Kidney (tissue), 14 donors: ENCODE data around the gene ARL8B. TPM values are rescaled to one million over a fixed set of nuclear protein-coding genes. Genes with fewer than 3 reads are reported as not detected.

Experiments used
- DNase-seq, 5 donors: peaks; one replicate each; pipeline ENCODE4 v3.0.0-alpha.2; 2013 to 2020
- FAIRE-seq: peaks from 2 replicates; lab custom pipeline; 2012; peaks lifted over from hg19 to GRCh38; lab: Jason Lieb, UNC
- H3K27ac ChIP-seq, 2 donors: one replicate each; pipeline ENCODE4 v1.7.0; 2013; ENCODE audit warnings: low read depth in 2 of 2, low read length in 2 of 2, inconsistent platforms in 1 of 2
- H3K27me3 ChIP-seq: one replicate; pipeline ENCODE4 v1.7.1; 2013; ENCODE audit warnings: low read length, inconsistent platforms; ENCODE audit not compliant: control insufficient read depth, insufficient read depth
- H3K36me3 ChIP-seq, 3 donors: one replicate each; pipeline versions ENCODE4 v1.7.0 to v1.7.1; 2013; ENCODE audit warnings: low read length in 3 of 3, control low read depth in 1 of 3, inconsistent platforms in 1 of 3; ENCODE audit not compliant: insufficient read depth in 3 of 3, control insufficient read depth in 2 of 3
- H3K4me1 ChIP-seq, 3 donors: one replicate each; pipeline versions ENCODE4 v1.7.0 to v1.7.1; 2013; ENCODE audit warnings: low read length in 3 of 3, inconsistent platforms in 1 of 3, low read depth in 1 of 3; ENCODE audit not compliant: control insufficient read depth in 2 of 3, insufficient read depth in 2 of 3
- H3K4me3 ChIP-seq, 3 donors: one replicate each; pipeline versions ENCODE4 v1.7.0 to v1.8.1; 2013; ENCODE audit warnings: low read length in 3 of 3, control low read depth in 1 of 3, inconsistent platforms in 1 of 3
- H3K9ac ChIP-seq, 3 donors: one replicate each; pipeline versions ENCODE4 v1.7.0 to v1.7.1; 2013; ENCODE audit warnings: low read length in 3 of 3, control low read depth in 1 of 3, inconsistent platforms in 1 of 3
- H3K9me3 ChIP-seq, 3 donors: one replicate each; pipeline versions ENCODE4 v1.7.0 to v1.7.1; 2013; ENCODE audit warnings: low read length in 3 of 3, control low read depth in 1 of 3, inconsistent platforms in 1 of 3; ENCODE audit not compliant: control insufficient read depth in 2 of 3, insufficient read depth in 1 of 3
- intact Hi-C: fragments of 100-400 bp; cut with DNase I; formaldehyde crosslinking; loops from one replicate; pipeline ENCODE4 v1.11.1; 2022
- polyA plus RNA-seq: library from polyadenylated mRNA; stranded (reverse); fragments of 350-450 nt; fragmentation: Illumina TruSeq; extraction: RNeasy Lipid Tissue Mini Kit (QIAGEN cat#74804); gene quantifications from one replicate; pipeline ENCODE4 v1.2.3, GENCODE V29; 2014; ENCODE audit warnings: low read depth, low replicate concordance; ENCODE audit not compliant: insufficient read depth
- total RNA-seq: library from RNA; stranded (reverse); fragmentation: NEBNext Ultra II Directional; extraction: Animal tissue kit (Norgen Biotek cat#: 25700); gene quantifications from one replicate; pipeline ENCODE4 v1.2.1, GENCODE V29; 2021
- TF ChIP-seq, protein P1 (sequence below): IDR thresholded peaks from 3 replicates; pipeline ENCODE4 v1.5.1; 2012; ENCODE audit warnings: mild to moderate bottlenecking, moderate library complexity, borderline replicate concordance; ENCODE audit not compliant: insufficient read depth; ENCODE audit errors: extremely low read depth
- donor health status: control.
- donor health status: control.
- donor health status: control.
- donor health status: control.
- donor health status: control.
- donor health status: DM: yes; HTN: yes; CAD: no.
- donor health status: Normal renal cell carcinoma (clear cell type).

Gene ARL8B
- total and polyA plus RNA-seq, 2 donors from 2014 or later: 49.1 to 62.7 TPM

- Histone ChIP-seq H3K9ac (no peak overlapping the region), H3K9me3 (no peaks in the 10 kb centered on the region), H3K27ac (no peak overlapping the region), H3K36me3 (peaks cover 0 to 18% (median 3%) of the 10 kb centered on the region in 3 donors), H3K27me3 (no peaks in the 10 kb centered on the region), H3K4me1 (peaks cover 0 to 4% (median 0%) of the 10 kb centered on the region in 3 donors), H3K4me3 (no peak overlapping the region)
- intact Hi-C loops: loop anchor here (10.0 kb wide), 1 partner anchor 61 kb away; no protein-coding TSS in a partner anchor
- DNase-seq: no peak
- TF ChIP-seq, protein P1, sequence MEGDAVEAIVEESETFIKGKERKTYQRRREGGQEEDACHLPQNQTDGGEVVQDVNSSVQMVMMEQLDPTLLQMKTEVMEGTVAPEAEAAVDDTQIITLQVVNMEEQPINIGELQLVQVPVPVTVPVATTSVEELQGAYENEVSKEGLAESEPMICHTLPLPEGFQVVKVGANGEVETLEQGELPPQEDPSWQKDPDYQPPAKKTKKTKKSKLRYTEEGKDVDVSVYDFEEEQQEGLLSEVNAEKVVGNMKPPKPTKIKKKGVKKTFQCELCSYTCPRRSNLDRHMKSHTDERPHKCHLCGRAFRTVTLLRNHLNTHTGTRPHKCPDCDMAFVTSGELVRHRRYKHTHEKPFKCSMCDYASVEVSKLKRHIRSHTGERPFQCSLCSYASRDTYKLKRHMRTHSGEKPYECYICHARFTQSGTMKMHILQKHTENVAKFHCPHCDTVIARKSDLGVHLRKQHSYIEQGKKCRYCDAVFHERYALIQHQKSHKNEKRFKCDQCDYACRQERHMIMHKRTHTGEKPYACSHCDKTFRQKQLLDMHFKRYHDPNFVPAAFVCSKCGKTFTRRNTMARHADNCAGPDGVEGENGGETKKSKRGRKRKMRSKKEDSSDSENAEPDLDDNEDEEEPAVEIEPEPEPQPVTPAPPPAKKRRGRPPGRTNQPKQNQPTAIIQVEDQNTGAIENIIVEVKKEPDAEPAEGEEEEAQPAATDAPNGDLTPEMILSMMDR: no peak
- no peak for FAIRE-seq
Measured at GRCh38 chr3:5195605-5196004, 73.5 kb downstream of the ARL8B start.

DNA sequence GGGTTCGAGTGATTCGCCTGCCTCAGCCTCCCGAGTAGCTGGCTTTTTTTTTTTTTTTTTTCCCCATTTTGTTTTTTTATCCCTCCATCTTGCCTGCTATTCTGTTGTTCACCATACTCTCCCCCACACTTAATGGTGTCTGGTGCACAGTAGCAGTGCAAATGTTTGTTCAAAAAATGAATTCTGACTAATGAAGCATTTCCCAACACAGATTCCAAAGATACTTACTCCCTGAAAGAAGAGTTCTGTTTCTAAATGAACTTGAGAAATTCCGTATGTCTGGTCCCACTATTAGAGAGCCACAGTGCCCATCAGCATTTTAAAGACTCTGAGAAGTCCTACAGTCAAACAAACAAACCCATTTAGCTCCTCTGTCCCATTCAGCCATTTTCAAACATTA is 74.9 kb downstream of the ARL8B start:
- Histone ChIP-seq H3K27me3 (no peaks in the 10 kb centered on the region), H3K4me1 (peaks cover 0 to 4% (median 0%) of the 10 kb centered on the region in 3 donors), H3K9me3 (no peaks in the 10 kb centered on the region), H3K36me3 (peaks cover 2 to 26% (median 10%) of the 10 kb centered on the region in 3 donors), H3K27ac (no peak overlapping the region), H3K9ac (no peak overlapping the region), H3K4me3 (no peak overlapping the region)
- TF ChIP-seq, protein P1: no peak
- DNase-seq (no peak), FAIRE-seq (no peak)
- intact Hi-C loops: loop anchor here (10.0 kb wide), 1 partner anchor 62 kb away; no protein-coding TSS in a partner anchor

DNA sequence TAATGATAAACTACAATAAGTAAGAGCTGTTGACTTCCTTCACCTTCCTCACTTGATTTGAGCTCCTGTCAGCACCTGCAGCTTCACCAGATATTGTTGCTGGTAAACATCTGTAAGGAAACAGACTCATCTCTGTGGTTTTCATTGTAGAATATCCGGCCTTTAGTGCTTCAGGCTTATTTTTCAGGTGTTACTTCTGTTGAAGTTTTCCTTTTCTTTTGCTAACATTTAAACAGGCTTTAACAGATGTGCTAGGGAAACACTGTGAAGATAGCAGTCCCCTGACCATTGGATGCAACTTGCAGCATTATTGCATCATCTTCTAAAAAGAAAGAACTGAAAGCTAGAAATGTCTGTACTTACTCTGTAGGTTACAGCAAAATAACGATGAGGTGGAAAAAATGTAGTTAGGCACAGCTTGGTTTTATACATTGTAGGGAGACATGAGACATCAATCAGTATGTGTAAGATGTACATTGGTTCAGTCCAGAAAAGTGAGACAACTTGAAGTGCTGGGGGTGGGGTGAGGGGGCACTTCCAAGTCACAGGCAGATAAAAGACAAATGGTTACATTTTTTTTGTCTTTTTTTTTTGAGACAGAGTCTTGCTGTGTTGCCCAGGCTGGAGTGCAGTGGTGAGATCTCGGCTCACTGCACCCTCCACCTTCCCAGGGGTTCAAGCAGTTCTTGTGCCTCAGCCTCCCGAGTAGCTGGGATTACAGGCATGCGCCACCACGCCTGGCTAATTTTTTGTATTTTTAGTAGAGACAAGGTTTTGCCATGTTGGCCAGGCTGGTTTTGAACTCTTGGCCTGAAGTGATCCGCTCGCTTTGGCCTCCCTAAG is 75.6 kb downstream of the ARL8B start:
- Histone ChIP-seq H3K4me1 (peaks cover 0 to 4% (median 0%) of the 10 kb centered on the region in 3 donors), H3K27ac (no peak overlapping the region), H3K36me3 (peaks cover 2 to 33% (median 13%) of the 10 kb centered on the region in 3 donors), H3K27me3 (no peaks in the 10 kb centered on the region), H3K9ac (no peak overlapping the region), H3K4me3 (no peak overlapping the region), H3K9me3 (no peaks in the 10 kb centered on the region)
- FAIRE-seq (no peak), DNase-seq (no peak)
- TF ChIP-seq, protein P1: no peak
- intact Hi-C loops: loop anchor here (10.0 kb wide), 1 partner anchor 63 kb away; no protein-coding TSS in a partner anchor
